ENCODE results near the gene TMEM214.

DNA sequence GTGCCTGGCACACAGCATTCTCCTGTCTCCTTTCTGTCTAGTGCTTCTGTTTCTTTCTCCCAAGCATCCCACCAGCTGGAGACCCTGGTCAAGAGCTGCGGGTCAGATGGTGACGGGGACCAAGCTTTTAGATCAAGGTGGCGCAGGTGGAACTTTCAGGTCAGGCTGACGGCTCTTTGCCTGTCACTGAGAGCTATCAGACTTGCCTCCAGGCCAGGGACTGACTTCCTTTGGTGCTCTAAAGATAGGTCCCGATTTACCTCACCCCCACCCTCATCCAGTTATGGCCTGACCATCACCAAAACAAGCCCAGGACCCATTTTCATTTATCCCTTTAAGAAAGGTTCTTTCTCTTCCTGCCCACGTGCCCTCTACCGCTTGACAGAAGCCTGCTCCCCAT is 44.5 kb downstream of the TMEM214 start:
- TF ChIP-seq, protein P1, sequence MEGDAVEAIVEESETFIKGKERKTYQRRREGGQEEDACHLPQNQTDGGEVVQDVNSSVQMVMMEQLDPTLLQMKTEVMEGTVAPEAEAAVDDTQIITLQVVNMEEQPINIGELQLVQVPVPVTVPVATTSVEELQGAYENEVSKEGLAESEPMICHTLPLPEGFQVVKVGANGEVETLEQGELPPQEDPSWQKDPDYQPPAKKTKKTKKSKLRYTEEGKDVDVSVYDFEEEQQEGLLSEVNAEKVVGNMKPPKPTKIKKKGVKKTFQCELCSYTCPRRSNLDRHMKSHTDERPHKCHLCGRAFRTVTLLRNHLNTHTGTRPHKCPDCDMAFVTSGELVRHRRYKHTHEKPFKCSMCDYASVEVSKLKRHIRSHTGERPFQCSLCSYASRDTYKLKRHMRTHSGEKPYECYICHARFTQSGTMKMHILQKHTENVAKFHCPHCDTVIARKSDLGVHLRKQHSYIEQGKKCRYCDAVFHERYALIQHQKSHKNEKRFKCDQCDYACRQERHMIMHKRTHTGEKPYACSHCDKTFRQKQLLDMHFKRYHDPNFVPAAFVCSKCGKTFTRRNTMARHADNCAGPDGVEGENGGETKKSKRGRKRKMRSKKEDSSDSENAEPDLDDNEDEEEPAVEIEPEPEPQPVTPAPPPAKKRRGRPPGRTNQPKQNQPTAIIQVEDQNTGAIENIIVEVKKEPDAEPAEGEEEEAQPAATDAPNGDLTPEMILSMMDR (IDR thresholded peaks at IDR 0.05): no peak
- TF ChIP-seq POLR2AphosphoS5 (IDR thresholded peaks at IDR 0.05; ENCODE audit: low read depth, low read length): no peak
